Measurements from ENCODE around the gene TTC23.

DNA sequence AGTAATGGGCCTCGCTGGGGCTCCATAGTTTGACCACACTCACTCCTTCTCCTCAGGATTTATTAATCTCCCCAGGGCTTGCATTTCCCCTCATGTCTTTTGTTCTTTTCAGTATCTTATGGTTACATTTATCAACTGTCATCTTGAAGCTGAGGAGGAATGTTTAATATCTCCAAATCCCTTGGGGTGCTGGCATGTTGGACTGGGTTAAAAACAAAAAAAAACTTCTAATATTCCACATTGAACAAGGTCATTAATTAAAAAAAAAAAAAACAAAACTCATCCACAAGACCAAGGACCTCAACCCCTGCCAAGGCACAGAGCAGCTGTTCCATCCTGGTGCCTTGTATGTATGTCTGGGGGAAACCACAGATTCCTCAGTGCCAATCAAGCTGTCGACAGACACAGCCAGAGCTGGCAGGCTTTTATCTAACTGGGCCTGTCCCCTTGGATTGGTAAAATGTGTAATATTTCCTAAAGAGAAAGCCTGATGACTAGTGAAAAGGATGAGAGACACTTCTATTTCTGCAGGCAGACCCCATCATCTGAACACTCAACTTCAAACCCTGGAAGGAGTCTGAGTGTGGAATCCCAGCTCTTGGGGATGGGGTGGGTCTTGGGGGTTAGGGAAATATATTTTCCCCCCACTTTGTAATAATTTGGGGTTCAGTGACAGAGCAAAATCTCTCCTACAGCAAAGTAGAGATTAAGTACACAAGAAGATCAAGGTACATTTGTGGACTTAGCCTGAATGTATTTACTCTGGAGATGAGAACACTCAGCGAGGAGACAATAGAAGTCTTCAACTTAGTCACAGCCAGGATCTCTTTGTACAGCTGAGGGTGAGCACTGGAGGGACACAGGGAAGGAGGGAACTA is 69.1 kb downstream of the TTC23 start:
- TF ChIP-seq, protein P1, sequence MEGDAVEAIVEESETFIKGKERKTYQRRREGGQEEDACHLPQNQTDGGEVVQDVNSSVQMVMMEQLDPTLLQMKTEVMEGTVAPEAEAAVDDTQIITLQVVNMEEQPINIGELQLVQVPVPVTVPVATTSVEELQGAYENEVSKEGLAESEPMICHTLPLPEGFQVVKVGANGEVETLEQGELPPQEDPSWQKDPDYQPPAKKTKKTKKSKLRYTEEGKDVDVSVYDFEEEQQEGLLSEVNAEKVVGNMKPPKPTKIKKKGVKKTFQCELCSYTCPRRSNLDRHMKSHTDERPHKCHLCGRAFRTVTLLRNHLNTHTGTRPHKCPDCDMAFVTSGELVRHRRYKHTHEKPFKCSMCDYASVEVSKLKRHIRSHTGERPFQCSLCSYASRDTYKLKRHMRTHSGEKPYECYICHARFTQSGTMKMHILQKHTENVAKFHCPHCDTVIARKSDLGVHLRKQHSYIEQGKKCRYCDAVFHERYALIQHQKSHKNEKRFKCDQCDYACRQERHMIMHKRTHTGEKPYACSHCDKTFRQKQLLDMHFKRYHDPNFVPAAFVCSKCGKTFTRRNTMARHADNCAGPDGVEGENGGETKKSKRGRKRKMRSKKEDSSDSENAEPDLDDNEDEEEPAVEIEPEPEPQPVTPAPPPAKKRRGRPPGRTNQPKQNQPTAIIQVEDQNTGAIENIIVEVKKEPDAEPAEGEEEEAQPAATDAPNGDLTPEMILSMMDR (IDR thresholded peaks at IDR 0.05): no peak
- TF ChIP-seq POLR2AphosphoS5 (IDR thresholded peaks at IDR 0.05): no peak
- no peak for TF ChIP-seq POLR2A (IDR thresholded peaks at IDR 0.05)
